Keratinocyte (primary cell): ENCODE measurements around the gene PLSCR3.

ENCODE experiments used
- EZH2 ChIP-seq: IDR thresholded peaks from one replicate; pipeline ENCODE4 v1.6.1; 2012; ENCODE audit warnings: inconsistent platforms, mild to moderate bottlenecking, low read length, moderate library complexity
- TF ChIP-seq, protein P1 (sequence below), 3 experiments: IDR thresholded peaks in 1 of 3; conservative IDR thresholded peaks in 1 of 3; optimal IDR thresholded peaks in 1 of 3; 2 replicates in 2 of 3; 3 replicates in 1 of 3; pipeline versions ENCODE3 to v1.5.1; 2011; ENCODE audit warnings: low read length in 3 of 3, mild to moderate bottlenecking in 3 of 3, moderate library complexity in 2 of 3, control low read depth in 1 of 3, inconsistent platforms in 1 of 3; ENCODE audit not compliant: insufficient read depth in 2 of 3; ENCODE audit errors: extremely low read depth in 1 of 3

- TF ChIP-seq, protein P1, sequence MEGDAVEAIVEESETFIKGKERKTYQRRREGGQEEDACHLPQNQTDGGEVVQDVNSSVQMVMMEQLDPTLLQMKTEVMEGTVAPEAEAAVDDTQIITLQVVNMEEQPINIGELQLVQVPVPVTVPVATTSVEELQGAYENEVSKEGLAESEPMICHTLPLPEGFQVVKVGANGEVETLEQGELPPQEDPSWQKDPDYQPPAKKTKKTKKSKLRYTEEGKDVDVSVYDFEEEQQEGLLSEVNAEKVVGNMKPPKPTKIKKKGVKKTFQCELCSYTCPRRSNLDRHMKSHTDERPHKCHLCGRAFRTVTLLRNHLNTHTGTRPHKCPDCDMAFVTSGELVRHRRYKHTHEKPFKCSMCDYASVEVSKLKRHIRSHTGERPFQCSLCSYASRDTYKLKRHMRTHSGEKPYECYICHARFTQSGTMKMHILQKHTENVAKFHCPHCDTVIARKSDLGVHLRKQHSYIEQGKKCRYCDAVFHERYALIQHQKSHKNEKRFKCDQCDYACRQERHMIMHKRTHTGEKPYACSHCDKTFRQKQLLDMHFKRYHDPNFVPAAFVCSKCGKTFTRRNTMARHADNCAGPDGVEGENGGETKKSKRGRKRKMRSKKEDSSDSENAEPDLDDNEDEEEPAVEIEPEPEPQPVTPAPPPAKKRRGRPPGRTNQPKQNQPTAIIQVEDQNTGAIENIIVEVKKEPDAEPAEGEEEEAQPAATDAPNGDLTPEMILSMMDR (optimal IDR thresholded peaks at IDR 0.05 in 1 of 3, IDR thresholded peaks at IDR 0.05 in 1 of 3, conservative IDR thresholded peaks at IDR 0.05 in 1 of 3; ENCODE audit: extremely low read depth in 1 of 3, insufficient read depth in 2 of 3, low read length in 3 of 3): peak; percentile 52 to 92 (median 87)
- TF ChIP-seq EZH2: no peak
Observed at GRCh38 chr17:7436556-7437368, 42.4 kb upstream of the PLSCR3 start.
